Fibroblast of pulmonary artery (primary cell): ENCODE results near the gene MVB12B.

Experiments used
- DNase-seq: peaks from one replicate; pipeline ENCODE4 v3.0.0-alpha.2; 2010; ENCODE audit warnings: low read depth
- H3K4me3 ChIP-seq: replicated peaks from 2 replicates; pipeline ENCODE4 v1.5.1; 2011; ENCODE audit warnings: low read depth, mild to moderate bottlenecking, control low read depth, low read length, moderate library complexity
- TF ChIP-seq, protein P1 (sequence below): IDR thresholded peaks from 2 replicates; pipeline ENCODE4 v1.5.1; 2011; ENCODE audit warnings: mild to moderate bottlenecking, control low read depth, low read length, inconsistent platforms; ENCODE audit errors: missing control alignments

MVB12B gene

DNA sequence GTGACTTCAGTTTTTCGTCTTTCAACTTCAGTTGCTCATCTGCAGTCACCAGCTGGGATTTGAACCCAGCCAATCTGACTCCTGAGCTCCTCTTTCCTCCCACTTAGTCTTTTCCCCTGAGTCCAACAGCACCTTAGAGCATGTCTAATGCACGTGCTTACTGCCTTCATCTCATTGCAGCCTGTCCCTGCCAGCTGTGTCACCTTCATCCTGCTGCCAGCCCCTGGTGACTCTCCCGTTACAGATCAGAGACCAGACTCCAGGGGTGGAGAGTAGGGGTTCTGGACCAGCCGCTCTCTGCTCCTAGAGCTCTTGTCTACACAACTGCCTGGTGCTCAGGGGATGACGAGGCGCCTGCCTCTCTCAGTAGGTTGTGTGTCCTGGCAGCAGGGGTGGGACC, 154.2 kb downstream of the MVB12B start:
- TF ChIP-seq, protein P1, sequence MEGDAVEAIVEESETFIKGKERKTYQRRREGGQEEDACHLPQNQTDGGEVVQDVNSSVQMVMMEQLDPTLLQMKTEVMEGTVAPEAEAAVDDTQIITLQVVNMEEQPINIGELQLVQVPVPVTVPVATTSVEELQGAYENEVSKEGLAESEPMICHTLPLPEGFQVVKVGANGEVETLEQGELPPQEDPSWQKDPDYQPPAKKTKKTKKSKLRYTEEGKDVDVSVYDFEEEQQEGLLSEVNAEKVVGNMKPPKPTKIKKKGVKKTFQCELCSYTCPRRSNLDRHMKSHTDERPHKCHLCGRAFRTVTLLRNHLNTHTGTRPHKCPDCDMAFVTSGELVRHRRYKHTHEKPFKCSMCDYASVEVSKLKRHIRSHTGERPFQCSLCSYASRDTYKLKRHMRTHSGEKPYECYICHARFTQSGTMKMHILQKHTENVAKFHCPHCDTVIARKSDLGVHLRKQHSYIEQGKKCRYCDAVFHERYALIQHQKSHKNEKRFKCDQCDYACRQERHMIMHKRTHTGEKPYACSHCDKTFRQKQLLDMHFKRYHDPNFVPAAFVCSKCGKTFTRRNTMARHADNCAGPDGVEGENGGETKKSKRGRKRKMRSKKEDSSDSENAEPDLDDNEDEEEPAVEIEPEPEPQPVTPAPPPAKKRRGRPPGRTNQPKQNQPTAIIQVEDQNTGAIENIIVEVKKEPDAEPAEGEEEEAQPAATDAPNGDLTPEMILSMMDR: no peak
- no peak overlapping the region for H3K4me3 ChIP-seq
- DNase-seq: no peak

DNA sequence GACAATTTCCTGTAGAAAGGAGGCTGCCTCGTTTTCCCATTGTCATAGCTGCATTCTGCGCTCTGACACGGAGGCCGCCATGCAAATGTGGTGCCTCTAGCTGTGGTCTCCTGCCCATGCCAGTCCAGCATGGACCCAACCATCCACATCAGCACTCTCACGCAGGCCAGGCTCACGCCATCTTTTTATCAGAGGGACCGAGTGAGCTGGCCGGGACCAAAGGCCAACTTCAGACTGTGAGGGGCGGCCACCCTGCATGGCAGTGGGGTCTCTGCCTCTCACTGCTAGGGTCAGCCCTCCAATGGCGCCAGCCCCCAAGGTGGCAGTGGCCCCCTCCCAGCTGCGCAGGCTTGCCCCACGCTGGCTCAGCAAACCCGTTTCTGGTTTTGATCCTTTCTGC, 155.2 kb downstream of the MVB12B start:
- no peak for DNase-seq
- H3K4me3 ChIP-seq: no peak overlapping the region
- TF ChIP-seq, protein P1: no peak

DNA sequence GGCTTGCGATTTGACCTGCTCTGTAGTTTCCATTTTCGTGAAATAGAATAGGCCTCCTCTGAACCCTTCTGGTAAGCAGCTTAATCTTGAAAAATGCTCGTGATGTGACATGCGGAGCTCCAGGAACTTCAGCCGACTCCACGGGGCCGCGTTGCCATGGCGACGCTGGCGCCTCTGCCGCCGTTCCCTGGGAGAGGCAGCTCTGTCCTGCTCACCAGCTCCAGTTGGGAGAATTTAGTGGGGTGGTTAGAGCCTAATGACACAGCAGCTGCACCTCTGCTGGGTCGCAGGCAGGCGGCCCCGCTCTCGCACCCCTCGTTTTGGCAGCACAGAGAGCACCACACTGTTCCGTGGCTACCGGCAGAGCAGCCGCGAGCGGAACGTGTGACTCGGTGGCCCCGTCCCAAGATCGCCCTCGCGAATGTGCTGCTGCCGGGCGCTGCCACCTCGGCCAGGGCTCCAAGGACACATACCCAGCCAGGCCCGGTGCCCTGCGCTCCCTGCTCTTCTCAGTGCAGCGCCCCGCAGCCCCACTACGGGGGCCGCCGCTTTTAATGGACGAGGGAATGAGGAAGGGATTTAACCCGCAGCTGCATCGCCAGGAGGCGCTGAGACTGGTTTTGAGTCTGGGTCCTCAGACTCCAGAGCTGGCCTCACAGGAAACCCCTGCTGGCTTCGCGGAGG, 155.9 kb downstream of the MVB12B start:
- no peak overlapping the region for H3K4me3 ChIP-seq
- TF ChIP-seq, protein P1: no peak
- peak; percentile 55 for DNase-seq

DNA sequence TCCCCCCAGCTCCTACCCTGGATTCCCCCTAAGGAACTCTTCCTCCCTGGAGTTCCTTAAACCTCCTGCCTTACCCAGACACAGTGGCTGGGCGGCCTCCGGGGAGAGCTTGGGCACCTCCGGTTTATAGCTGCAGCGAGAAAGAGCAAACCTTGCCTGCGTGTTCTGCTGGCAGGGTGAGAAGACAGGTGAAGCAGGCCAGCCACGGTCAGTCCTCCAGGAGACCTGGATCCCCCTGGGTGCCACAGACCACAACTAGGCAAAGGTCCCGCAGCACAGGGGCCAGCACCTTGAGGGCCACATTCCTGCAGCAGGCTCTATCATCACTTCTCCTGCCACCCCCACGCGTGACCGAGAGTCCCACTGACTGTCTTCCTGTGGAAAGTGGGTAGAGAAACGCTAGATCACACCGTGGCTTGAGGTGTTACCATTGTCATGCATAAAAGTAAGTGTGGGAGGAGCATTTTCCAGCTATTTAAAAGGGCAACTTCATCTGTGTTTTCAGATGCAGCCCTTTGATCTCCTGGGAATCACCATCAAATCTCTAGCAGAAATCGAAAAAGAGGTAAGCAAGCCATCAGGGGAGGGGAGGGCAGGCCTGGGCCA, 156.9 kb downstream of the MVB12B start:
- TF ChIP-seq, protein P1: no peak
- no peak for DNase-seq
- no peak overlapping the region for H3K4me3 ChIP-seq

DNA sequence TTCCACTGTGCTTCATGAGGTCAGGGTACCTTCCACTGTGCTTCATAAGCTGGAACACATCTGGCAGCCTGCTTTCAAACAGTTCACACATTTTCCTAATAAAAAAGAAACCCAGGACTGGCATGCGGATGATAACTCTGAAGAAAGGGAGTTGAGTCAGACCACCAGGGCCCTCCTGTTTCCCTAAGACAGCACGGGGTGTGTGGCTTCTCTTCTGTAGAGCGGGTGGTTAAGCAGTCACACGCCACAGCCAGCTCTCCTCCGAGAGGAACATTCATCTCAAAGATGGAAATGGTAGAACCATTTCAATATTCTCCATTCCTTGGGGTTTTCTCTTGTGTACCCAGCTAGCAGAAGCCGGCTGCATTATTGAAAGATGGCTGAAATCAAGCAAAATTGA, 159.0 kb downstream of the MVB12B start:
- no peak overlapping the region for H3K4me3 ChIP-seq
- no peak for DNase-seq
- TF ChIP-seq, protein P1: no peak

DNA sequence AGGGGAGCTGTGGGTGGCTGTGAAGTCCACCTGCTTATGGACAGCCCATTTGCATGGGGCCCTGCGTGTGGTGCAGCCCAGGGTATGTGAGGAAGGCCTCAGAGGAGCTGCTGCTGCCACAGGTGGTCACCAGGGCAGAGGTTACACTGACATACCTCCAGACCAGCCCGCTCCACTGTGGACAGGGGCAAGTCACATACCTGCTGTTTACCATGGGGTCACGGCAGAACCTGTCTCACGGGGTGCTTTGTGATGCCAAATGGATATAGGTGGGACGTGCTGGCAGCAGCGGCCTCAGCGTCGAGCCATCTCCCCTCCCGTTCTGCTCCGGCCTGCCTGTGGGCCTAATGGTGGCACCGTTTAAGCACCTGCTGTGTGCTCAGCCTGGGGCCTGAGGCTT, 159.6 kb downstream of the MVB12B start:
- no peak overlapping the region for H3K4me3 ChIP-seq
- no peak for DNase-seq
- TF ChIP-seq, protein P1: no peak

DNA sequence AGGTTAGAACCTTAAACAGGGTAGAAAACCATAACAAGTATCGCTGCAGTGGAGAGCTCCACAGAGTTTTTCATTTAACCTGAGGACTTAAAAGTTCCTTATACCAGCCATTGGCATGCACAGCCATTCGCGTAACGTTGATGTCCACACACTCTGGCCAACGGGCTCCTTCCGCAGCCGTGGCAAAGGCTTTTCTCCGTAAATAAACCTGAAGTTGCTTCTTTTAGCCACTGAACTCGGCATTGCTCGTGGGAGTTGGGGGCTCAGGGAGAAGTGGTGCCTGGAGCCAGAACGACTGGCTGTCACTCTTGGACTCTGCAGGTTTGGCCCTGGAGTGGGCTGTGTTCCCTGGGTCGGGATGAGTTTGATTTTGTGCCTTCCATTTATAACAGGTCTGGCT, 161.2 kb downstream of the MVB12B start:
- TF ChIP-seq, protein P1: no peak
- DNase-seq: no peak
- H3K4me3 ChIP-seq: no peak overlapping the region
